Measurements from ENCODE around the gene ITGAD. TPM values are rescaled to one million over a fixed set of nuclear protein-coding genes. Genes with fewer than 3 reads are reported as not detected.

The ITGAD gene
- total RNA-seq, 1 experiment from 2014 or later = not detected

DNA sequence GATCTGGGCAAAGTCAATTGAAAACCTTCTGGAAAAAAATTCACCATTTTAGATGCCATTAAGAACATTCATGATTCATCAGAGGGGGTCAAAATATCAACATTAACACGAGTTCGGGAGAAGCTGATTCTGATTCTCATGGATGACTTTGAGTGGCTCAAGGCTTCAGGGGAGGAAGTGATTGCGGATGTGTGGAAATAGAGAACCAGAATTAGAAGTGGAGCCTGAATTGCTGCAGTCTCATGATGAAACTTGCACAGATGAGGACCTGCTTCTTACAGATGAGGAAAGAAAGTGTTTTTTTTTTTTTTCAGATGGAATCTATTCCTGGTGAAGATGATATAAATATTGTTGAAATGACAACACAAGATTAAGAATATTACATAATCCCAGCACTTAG, 25.3 kb upstream of the ITGAD start:
- H3K4me1 Mint-ChIP-seq = no peaks in the 10 kb centered on the region
- H3K9me3 Mint-ChIP-seq = peaks cover 10% of the 10 kb centered on the region
- CTCF ChIA-PET = interaction anchor here (1.1 to 1.5 kb wide), 2 partner anchors 15 to 88 kb away, joined by 3 to 4 read pairs; no protein-coding TSS in a partner anchor
- ATAC-seq = no peak
- POLR2A ChIA-PET = no interaction called here
- DNase-seq (ENCODE audit: low spot score) = no peak
- no peak overlapping the region for H3K4me3 Mint-ChIP-seq
- TF ChIP-seq, protein P1, sequence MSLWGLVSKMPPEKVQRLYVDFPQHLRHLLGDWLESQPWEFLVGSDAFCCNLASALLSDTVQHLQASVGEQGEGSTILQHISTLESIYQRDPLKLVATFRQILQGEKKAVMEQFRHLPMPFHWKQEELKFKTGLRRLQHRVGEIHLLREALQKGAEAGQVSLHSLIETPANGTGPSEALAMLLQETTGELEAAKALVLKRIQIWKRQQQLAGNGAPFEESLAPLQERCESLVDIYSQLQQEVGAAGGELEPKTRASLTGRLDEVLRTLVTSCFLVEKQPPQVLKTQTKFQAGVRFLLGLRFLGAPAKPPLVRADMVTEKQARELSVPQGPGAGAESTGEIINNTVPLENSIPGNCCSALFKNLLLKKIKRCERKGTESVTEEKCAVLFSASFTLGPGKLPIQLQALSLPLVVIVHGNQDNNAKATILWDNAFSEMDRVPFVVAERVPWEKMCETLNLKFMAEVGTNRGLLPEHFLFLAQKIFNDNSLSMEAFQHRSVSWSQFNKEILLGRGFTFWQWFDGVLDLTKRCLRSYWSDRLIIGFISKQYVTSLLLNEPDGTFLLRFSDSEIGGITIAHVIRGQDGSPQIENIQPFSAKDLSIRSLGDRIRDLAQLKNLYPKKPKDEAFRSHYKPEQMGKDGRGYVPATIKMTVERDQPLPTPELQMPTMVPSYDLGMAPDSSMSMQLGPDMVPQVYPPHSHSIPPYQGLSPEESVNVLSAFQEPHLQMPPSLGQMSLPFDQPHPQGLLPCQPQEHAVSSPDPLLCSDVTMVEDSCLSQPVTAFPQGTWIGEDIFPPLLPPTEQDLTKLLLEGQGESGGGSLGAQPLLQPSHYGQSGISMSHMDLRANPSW (CRISPR knock-in tag; conservative IDR thresholded peaks at IDR 0.05; ENCODE audit: low read depth) = no peak
- TF ChIP-seq, protein P2, sequence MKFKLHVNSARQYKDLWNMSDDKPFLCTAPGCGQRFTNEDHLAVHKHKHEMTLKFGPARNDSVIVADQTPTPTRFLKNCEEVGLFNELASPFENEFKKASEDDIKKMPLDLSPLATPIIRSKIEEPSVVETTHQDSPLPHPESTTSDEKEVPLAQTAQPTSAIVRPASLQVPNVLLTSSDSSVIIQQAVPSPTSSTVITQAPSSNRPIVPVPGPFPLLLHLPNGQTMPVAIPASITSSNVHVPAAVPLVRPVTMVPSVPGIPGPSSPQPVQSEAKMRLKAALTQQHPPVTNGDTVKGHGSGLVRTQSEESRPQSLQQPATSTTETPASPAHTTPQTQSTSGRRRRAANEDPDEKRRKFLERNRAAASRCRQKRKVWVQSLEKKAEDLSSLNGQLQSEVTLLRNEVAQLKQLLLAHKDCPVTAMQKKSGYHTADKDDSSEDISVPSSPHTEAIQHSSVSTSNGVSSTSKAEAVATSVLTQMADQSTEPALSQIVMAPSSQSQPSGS (CRISPR knock-in tag; IDR thresholded peaks at IDR 0.05; ENCODE audit: borderline replicate concordance, low read depth) = no peak
- no peak for TF ChIP-seq ZNF423 (CRISPR knock-in tag; IDR thresholded peaks at IDR 0.05)
- TF ChIP-seq, protein P3, sequence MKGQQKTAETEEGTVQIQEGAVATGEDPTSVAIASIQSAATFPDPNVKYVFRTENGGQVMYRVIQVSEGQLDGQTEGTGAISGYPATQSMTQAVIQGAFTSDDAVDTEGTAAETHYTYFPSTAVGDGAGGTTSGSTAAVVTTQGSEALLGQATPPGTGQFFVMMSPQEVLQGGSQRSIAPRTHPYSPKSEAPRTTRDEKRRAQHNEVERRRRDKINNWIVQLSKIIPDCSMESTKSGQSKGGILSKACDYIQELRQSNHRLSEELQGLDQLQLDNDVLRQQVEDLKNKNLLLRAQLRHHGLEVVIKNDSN (CRISPR knock-in tag; IDR thresholded peaks at IDR 0.05) = no peak
- TF ChIP-seq, protein P4, sequence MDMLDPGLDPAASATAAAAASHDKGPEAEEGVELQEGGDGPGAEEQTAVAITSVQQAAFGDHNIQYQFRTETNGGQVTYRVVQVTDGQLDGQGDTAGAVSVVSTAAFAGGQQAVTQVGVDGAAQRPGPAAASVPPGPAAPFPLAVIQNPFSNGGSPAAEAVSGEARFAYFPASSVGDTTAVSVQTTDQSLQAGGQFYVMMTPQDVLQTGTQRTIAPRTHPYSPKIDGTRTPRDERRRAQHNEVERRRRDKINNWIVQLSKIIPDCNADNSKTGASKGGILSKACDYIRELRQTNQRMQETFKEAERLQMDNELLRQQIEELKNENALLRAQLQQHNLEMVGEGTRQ (CRISPR knock-in tag; IDR thresholded peaks at IDR 0.05) = no peak
- TF ChIP-seq, protein P5, sequence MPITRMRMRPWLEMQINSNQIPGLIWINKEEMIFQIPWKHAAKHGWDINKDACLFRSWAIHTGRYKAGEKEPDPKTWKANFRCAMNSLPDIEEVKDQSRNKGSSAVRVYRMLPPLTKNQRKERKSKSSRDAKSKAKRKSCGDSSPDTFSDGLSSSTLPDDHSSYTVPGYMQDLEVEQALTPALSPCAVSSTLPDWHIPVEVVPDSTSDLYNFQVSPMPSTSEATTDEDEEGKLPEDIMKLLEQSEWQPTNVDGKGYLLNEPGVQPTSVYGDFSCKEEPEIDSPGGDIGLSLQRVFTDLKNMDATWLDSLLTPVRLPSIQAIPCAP (CRISPR knock-in tag; IDR thresholded peaks at IDR 0.05) = no peak
- no peak for TF ChIP-seq IRF2 (CRISPR knock-in tag; IDR thresholded peaks at IDR 0.05; ENCODE audit: borderline replicate concordance, low read depth)
- TF ChIP-seq, protein P6, sequence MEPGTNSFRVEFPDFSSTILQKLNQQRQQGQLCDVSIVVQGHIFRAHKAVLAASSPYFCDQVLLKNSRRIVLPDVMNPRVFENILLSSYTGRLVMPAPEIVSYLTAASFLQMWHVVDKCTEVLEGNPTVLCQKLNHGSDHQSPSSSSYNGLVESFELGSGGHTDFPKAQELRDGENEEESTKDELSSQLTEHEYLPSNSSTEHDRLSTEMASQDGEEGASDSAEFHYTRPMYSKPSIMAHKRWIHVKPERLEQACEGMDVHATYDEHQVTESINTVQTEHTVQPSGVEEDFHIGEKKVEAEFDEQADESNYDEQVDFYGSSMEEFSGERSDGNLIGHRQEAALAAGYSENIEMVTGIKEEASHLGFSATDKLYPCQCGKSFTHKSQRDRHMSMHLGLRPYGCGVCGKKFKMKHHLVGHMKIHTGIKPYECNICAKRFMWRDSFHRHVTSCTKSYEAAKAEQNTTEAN (CRISPR knock-in tag; IDR thresholded peaks at IDR 0.05) = no peak
- no peak for TF ChIP-seq JUN (CRISPR knock-in tag; IDR thresholded peaks at IDR 0.05)
- TF ChIP-seq RELA (CRISPR knock-in tag; IDR thresholded peaks at IDR 0.05; ENCODE audit: borderline replicate concordance) = no peak
- TF ChIP-seq, protein P7, sequence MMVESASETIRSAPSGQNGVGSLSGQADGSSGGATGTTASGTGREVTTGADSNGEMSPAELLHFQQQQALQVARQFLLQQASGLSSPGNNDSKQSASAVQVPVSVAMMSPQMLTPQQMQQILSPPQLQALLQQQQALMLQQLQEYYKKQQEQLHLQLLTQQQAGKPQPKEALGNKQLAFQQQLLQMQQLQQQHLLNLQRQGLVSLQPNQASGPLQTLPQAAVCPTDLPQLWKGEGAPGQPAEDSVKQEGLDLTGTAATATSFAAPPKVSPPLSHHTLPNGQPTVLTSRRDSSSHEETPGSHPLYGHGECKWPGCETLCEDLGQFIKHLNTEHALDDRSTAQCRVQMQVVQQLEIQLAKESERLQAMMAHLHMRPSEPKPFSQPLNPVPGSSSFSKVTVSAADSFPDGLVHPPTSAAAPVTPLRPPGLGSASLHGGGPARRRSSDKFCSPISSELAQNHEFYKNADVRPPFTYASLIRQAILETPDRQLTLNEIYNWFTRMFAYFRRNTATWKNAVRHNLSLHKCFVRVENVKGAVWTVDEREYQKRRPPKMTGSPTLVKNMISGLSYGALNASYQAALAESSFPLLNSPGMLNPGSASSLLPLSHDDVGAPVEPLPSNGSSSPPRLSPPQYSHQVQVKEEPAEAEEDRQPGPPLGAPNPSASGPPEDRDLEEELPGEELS (CRISPR knock-in tag; IDR thresholded peaks at IDR 0.05) = no peak
- TF ChIP-seq ZNF396 (CRISPR knock-in tag; IDR thresholded peaks at IDR 0.05; ENCODE audit: borderline replicate concordance) = no peak
- no peak for TF ChIP-seq ZNF121 (CRISPR knock-in tag; IDR thresholded peaks at IDR 0.05)
- no peak overlapping the region for H3K27ac Mint-ChIP-seq
- peaks cover 8% of the 10 kb centered on the region; the same call in 1 of the 2 replicates for H3K27me3 Mint-ChIP-seq (ENCODE audit: low read depth)
- H3K36me3 Mint-ChIP-seq = no peaks in the 10 kb centered on the region

DNA sequence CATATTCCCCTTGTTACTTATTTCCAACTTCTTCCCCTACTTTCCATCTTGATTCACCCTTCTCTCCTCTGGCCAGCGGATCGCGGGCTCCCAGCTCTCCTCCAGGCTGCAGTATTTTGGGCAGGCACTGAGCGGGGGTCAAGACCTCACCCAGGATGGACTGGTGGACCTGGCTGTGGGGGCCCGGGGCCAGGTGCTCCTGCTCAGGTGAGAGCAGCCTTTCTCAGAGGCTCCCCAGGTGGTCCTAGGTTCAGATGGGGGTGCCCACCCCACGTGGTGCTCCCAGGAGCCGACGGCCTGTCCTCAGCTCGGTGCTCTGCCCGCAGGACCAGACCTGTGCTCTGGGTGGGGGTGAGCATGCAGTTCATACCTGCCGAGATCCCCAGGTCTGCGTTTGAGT, 22.1 kb upstream of the ITGAD start:
- Mint-ChIP-seq H3K4me1 (no peaks in the 10 kb centered on the region), H3K4me3 (no peak overlapping the region), H3K9me3 (peaks cover 24% of the 10 kb centered on the region), H3K27ac (no peak overlapping the region), H3K27me3 (ENCODE audit: low read depth) (peaks cover 18% of the 10 kb centered on the region), H3K36me3 (no peaks in the 10 kb centered on the region)
- no peak for ATAC-seq
- ChIA-PET POLR2A (no interaction called here), CTCF (no interaction called here)
- no peak for DNase-seq (ENCODE audit: low spot score)
- TF ChIP-seq, protein P8, sequence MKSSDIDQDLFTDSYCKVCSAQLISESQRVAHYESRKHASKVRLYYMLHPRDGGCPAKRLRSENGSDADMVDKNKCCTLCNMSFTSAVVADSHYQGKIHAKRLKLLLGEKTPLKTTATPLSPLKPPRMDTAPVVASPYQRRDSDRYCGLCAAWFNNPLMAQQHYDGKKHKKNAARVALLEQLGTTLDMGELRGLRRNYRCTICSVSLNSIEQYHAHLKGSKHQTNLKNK (CRISPR knock-in tag; IDR thresholded peaks at IDR 0.05) = no peak
- TF ChIP-seq TEAD1 (CRISPR knock-in tag; IDR thresholded peaks at IDR 0.05) (no peak), SMAD4 (CRISPR knock-in tag; IDR thresholded peaks at IDR 0.05) (no peak), TEAD4 (CRISPR knock-in tag; IDR thresholded peaks at IDR 0.05) (no peak), SMAD3 (CRISPR knock-in tag; IDR thresholded peaks at IDR 0.05; ENCODE audit: borderline replicate concordance) (no peak)
- TF ChIP-seq, protein P9, sequence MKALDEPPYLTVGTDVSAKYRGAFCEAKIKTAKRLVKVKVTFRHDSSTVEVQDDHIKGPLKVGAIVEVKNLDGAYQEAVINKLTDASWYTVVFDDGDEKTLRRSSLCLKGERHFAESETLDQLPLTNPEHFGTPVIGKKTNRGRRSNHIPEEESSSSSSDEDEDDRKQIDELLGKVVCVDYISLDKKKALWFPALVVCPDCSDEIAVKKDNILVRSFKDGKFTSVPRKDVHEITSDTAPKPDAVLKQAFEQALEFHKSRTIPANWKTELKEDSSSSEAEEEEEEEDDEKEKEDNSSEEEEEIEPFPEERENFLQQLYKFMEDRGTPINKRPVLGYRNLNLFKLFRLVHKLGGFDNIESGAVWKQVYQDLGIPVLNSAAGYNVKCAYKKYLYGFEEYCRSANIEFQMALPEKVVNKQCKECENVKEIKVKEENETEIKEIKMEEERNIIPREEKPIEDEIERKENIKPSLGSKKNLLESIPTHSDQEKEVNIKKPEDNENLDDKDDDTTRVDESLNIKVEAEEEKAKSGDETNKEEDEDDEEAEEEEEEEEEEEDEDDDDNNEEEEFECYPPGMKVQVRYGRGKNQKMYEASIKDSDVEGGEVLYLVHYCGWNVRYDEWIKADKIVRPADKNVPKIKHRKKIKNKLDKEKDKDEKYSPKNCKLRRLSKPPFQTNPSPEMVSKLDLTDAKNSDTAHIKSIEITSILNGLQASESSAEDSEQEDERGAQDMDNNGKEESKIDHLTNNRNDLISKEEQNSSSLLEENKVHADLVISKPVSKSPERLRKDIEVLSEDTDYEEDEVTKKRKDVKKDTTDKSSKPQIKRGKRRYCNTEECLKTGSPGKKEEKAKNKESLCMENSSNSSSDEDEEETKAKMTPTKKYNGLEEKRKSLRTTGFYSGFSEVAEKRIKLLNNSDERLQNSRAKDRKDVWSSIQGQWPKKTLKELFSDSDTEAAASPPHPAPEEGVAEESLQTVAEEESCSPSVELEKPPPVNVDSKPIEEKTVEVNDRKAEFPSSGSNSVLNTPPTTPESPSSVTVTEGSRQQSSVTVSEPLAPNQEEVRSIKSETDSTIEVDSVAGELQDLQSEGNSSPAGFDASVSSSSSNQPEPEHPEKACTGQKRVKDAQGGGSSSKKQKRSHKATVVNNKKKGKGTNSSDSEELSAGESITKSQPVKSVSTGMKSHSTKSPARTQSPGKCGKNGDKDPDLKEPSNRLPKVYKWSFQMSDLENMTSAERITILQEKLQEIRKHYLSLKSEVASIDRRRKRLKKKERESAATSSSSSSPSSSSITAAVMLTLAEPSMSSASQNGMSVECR (CRISPR knock-in tag; IDR thresholded peaks at IDR 0.05; ENCODE audit: borderline replicate concordance) = no peak
- TF ChIP-seq, protein P10, sequence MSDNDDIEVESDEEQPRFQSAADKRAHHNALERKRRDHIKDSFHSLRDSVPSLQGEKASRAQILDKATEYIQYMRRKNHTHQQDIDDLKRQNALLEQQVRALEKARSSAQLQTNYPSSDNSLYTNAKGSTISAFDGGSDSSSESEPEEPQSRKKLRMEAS (CRISPR knock-in tag; IDR thresholded peaks at IDR 0.05) = no peak
